HTR-8/SVneo (cell line): ENCODE data around the gene STPG4.

Source experiments
- DNase-seq: peaks from one replicate; pipeline ENCODE4 v3.0.0; 2011; ENCODE audit warnings: low spot score, mixed read lengths; ENCODE audit not compliant: insufficient read length
- FAIRE-seq: peaks from 2 replicates; lab custom pipeline; 2011; peaks lifted over from hg19 to GRCh38; lab: Jason Lieb, UNC

Gene STPG4

DNA sequence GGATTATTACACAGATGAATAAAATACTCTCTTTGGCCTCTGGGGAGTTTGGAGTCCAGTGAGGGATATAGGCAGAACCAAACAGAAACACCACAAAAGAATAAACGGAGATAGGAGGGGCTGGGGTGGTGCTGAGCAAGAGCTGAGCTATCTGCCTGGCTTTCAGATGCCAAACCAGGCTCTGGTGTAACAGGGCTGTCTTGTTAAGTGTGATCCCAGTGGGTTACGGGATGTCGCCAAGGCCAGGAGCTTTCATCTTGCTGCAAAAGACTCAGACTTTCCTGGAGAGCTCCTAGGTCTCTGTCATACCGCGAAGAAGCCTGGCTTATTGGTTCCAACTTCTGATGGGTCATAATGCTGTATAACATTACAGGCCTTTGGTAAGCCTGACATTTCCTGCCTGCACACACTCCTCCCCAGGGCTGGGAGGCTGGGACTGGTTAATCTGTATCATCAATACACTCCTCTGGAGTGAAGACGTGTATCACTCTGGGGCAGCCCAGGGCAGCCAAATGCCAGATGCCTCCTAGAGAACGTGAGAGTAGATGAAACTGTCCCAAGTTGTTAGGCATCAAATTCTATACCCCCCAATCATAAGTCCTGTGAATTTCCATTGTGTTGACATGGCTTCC, 60.5 kb downstream of the STPG4 start:
- DNase-seq, result no peak
- FAIRE-seq, result no peak

DNA sequence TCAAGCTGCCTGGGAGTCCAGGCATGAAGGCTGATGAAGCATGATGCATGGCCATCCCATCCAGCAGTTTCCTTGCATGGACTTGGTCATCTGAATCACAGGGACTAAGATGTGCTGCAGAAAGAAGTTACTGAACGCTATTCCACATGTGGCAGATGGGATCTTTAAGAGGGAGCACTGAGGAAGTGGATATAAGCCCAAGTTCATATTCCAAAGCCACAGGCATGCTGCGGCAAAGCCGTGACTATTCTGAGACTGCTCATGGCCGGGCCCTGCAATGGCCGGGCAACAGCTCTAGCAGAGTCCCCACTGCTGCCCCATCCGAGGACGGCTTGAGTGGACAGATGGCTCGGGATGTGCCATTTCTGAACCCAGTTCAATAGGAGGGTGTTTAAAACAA, 61.5 kb downstream of the STPG4 start:
- DNase-seq, result no peak

DNA sequence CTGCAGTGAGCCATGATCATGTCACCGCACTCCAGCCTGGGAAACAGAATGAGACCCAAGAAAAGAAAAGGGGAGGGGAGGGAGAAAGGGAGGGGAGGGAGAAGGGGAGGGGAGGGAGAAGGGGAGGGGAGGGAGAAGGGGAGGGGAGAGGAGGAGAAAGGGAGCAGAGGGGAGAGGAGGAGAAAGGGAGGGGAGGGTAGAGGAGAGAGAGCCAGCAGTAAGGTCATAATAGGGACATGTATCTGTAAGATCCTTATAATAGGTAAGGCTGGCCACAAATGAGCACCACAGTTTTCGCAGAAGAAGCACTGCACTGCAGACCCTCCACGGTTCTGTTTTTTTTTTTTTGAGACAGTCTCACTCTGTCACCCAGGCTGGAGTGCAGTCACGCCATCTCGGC, 62.6 kb downstream of the STPG4 start:
- no peak for FAIRE-seq

More for the DNA sequence above, 61.5 kb downstream of the STPG4 start:
- FAIRE-seq, result no peak

DNA sequence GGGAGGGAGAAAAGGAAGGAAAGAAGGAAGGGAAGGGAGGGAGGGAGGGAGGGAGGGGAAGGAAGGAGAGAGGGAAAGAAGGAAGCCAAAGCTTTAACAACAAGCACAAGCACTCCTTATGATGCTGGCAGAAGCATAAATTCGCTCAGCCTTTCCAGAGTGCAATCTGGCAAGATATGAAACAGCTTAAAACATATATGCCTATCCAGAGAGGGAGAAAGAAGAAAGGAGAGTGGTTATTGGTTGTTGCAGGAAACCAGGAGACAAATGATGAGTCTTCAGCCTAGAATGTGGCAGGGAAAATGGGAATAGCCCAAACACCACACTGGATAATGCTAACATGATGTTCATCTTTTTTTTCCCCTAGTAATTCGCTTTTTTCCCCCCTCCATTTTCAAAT, 64.0 kb downstream of the STPG4 start:
- FAIRE-seq (no peak), DNase-seq (no peak)

More for the DNA sequence above, 62.6 kb downstream of the STPG4 start:
- DNase-seq, result no peak

DNA sequence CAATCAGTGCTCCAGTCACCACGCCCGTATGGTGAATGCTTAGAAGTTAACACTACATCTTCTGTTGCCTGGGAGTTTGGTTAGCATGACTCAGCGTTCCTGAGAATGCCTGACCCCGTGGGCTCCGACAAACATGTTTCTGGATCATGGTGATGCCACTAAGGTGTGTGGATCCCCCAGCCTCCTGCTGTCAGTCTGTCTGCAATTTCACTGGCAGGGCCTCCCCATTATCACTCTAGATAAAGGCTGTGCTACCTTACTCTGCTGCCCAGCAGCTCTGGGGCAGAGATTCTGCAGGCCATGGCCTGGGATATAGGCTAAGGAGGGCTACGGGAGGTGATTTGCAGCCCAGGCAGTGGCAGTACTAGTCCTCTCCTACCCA, 66.0 kb downstream of the STPG4 start:
- DNase-seq (no peak), FAIRE-seq (no peak)

DNA sequence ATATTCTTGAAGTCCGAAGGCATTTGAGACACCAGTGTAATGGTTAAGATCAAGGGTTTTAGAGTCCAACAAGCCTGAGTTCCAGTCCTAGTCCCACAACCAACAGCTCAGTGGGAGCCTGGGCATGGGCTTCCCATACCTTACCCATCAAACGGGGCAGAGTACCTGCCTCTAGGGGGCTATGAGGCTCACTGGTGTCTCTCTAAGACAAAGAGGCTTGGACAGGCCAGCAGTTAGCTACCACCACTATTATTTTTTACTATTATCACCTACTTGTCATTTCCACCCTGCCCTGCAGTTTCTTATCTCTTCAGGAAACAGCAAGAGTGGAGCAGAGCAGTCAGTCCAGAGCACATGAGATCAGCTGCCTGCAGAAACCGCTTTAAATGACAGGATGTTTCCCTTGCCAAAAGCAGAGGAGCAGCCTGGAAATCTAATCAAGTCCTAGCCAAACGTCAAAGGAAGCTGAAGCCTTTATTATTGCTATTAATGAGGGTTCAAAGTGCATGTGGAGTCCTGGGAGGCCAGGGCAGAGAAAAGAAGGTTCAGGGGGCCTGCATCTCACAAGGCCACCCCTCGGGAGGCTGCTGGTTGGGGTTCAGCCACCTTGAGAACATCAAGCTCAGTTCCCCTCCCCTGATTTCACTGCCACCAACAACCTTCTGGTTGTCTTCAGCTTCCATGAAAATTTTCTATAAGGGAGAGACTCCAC, 66.6 kb downstream of the STPG4 start:
- DNase-seq, result no peak
- no peak for FAIRE-seq

DNA sequence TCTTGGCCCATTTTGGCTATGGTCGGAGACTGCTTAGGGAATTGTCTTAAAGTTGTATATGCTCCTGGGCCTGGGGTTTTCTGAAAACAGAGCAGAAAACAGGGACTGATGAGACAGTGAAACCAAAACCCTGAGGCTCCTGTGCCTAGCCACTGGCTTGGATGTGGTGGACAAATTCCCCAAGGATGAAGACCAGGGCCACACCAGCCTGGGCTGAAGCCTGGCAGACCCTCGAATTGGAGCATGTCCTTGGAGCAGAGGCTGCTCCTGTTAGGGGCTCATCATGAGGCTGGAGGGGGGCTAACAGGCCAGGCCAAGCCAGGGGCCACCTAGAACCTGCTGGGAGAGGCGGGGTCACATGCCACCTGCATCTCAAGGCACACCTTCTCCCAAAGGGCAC, 68.1 kb downstream of the STPG4 start:
- DNase-seq (no peak), FAIRE-seq (no peak)

DNA sequence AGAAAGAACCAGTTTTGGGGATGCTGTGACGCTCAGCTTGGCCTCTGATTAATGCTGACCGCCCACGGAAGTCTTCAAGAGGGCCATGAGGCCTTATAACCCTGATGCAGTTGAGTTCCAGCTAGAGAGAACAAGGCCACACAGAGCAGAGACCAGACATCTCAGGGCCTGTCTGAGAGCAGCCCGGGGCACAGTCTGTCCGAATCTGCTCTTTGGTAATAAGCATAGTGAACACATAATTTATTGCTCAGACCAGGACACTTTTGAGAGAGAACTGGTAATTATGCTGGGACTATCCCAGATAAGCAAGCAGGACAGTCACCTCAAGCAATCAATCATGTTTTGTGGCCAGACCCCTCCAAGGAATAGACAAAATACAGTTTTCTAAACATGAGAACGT, 68.5 kb downstream of the STPG4 start:
- FAIRE-seq (peak; percentile 20), DNase-seq (no peak)

DNA sequence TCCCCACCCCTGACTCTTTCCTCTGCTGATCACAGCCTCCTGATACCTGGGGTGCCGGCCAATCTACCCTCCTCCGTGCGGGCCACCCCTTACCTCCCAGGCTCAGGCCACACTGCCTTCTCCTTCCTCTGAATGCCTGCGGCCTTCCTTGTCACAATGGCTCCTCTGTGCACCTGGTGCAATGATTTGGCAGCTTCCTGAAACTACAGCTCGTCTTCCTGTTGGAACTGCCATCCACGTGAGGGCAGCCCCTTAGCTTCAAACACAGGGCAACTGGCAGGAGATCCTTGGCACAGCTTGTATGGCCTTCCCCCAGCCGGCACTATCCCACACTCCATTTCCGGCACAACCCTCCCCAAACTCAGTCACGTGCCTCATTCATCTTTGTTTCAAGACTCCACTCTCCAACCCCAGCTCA, 69.0 kb downstream of the STPG4 start:
- FAIRE-seq (no peak), DNase-seq (no peak)

DNA sequence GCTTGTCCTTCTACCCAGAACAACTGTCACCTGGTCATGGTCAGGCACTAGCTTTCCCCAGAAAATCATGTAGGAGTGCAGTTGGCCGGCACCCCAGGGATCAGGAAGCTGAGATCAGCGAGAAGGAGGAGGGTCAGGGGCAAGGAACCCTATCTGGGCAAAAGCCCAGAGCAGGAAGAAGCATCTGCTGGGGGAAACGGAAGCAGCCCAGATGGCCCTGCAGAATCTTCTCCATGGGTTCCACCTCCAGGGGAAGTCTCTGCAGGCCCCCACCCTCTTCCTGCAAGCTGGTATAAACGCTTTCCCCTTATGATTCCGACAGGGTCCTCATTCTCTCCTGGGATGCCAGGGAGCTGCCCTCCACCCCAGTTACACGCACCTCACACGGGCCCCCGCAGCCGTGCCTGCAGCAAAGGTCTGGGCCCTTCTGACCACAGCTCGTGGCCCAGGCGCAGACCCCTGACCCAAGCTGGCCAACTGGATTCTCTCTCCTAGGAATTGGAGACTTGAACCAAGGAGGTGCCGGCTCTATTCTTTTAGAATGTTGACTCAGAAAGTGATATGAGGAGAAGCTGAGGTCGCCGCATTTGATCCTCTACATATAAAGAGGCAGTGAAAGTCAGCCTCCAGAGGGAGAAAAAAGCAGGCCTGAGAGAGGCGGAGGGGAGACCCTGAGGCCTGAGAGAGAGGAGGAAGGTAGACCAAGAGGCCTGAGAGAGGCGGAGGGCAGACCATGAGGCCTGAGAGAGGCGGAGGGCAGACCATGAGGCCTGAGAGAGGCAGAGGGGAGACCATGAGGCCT, 71.0 kb downstream of the STPG4 start:
- DNase-seq (no peak), FAIRE-seq (no peak)

DNA sequence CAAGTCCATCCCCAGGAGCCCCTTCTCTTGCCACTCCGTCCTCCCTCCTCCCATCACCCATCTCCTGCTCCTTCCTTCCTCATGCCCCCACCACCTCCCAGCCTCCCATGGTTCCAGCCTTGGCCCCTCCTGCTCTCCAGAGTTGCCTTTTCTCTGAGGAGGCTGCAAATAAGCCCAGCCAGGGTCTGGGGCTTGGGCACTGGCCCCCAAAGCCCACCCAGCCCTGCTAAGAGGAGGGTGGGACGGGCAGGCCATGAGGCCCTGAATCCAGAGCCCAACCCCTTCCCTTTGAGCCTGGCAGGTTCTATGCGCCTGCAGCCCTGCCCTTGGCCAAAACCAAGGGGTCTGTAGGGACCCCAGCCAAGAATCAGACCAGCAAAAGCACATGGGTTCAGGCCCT, 71.6 kb downstream of the STPG4 start:
- DNase-seq (no peak), FAIRE-seq (no peak)

DNA sequence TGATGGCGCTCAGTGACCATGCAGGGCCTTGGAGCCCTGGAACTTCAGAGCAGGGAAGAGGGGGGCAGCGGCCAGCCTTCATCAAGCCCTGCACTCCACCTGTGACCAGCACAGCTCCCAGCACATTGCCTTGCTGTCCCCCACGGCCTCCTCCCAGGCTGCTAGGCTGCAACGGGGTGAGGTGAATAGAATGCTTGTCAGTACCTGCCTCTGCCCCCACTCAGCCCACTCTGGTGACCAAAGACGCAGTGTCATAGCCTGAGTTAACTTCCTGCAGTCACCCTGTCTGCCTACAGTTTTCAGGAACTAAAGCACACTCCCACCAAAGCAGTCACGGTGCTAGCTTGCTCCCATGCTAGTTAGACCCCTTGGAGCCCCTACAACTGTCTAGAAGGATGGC, 72.1 kb downstream of the STPG4 start:
- no peak for FAIRE-seq
- DNase-seq, result no peak

DNA sequence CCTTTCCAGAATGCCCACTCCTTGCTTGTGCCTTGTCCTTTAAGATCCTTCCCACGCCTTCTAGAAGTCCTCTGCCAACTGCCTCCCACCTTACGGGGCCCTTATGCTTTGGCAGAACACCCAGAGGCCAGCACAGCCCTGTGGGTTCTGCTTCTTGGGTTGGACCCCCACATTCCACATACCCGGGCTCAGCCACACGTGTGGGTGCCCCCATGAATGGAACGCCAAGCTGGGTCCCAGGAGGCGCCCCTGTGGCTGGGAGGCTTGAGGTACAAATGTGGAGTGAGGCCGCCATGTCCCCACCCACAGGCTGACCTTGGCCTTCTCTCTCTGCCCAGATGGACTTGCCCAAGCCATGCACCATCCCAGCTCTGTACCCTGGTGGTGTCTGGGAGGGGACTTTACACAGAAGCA, 74.2 kb downstream of the STPG4 start:
- FAIRE-seq, result no peak
- DNase-seq, result no peak

DNA sequence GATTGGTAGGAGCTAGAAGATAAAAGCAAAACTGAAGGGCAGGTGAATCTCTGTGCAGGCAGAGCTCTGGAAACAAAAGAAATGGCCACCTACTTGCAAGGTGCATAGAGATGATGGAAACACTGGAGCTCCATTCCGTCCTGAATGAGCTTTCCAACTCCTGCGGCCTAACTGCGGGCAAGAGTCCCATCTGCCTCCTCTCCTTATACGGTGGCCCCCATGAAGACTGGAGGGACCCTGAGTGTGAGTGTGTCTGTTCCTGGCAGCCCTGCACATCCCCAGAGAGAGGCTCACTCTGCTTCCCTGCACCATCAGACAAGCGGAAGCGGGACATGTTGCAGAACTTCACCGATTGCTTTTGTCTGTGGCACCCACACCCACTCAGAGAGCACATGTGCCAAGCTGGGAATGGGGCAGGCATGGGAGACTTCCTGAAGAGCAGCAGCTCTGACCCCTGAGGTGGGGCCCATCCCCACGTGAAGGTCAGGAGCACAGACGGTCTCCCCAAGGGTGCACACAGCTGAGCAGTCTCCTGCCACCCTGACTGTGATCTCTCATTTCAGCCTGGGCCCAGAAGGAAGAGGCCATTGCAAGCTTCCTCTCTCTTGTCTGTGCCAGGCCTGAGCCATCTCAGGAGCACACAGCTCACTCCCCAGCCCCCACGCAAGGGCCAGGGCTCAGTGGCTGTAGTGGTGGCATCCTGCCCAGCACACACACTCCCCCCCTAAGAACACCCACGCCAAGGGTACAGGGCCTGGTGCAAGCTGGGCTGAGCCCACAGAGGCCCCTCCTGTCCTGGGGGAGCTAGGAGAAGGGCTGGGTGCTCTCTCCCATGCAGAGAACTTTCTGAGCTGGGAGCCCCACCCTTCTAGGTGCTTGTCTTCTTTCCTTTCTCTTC, 75.3 kb downstream of the STPG4 start:
- FAIRE-seq, result no peak
- DNase-seq, result no peak

DNA sequence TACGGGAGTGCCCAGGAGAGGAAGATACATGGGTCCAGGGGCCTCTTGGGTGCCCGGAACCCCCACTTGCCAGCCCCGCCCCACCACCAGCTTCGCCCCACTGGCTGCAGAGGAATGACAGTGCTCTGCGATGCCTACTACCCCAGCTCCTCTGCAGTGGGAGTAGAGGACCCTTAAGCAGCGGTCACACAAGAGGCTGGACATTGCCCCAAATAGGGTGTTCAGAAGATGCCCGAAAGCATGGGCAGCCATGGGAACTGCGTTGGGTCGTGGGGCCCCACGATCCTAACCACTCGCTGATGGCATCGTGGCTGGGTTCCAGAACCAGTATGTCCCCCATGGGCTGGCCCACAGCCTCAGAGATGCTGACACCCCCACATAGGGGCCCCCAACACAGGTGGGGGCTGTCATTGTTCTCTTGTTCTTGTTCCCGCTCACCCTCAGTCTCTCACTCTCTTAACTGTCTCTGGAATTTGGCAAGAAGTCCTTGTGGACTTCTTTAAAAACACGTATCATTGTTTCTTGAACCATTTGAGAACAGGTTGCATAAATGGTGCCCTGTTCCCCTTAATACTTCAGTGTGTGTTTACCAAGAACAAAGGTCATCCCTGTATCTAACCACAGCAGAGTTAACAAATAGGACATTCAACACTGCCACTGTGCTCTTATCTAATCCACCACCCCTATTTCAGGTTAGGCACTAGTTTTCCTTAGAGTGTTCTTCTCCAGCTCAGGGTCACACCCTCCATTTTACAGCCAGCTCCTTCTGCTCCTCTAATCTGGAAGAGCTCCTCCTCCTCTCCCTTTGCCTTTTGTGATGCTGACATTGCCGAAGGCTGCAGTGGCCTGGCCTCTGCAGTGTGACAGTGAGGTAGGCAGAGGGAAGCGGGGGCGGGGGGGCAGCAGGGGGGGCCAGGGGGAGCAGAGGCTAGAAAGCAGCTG, 76.3 kb downstream of the STPG4 start:
- no peak for DNase-seq
- FAIRE-seq, result peak; percentile 36

DNA sequence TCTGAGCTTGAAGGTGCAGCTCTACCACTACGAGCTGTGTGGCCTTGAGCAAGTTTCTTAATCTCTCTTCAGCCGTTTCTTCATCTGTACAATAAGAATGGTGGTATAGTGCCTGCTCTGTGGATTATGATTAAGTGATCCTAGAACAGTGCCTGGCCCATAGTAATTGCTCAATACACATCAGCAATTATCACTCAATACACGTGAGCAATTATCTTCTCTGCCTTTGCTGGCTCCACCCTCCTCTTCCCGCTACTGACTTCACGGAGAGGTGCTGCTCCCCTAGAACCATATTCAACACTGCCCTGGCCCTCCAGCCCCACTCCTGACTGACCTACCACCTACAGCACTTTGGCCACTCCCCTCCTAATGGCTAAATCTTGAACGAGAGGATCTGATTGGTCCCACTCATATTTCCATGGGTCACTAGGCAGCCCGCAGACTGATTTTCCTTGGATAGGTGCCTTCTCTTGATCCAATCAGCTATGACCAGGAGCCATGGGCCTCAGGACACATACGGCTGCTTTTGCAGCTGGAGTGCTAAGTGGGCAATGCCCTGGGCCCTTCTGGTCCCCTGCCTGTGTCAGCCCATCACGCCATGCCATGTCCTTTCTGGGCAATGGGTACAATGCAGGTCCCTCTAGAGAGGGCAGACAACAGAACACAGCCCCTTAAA, 77.5 kb downstream of the STPG4 start:
- FAIRE-seq (no peak), DNase-seq (no peak)

DNA sequence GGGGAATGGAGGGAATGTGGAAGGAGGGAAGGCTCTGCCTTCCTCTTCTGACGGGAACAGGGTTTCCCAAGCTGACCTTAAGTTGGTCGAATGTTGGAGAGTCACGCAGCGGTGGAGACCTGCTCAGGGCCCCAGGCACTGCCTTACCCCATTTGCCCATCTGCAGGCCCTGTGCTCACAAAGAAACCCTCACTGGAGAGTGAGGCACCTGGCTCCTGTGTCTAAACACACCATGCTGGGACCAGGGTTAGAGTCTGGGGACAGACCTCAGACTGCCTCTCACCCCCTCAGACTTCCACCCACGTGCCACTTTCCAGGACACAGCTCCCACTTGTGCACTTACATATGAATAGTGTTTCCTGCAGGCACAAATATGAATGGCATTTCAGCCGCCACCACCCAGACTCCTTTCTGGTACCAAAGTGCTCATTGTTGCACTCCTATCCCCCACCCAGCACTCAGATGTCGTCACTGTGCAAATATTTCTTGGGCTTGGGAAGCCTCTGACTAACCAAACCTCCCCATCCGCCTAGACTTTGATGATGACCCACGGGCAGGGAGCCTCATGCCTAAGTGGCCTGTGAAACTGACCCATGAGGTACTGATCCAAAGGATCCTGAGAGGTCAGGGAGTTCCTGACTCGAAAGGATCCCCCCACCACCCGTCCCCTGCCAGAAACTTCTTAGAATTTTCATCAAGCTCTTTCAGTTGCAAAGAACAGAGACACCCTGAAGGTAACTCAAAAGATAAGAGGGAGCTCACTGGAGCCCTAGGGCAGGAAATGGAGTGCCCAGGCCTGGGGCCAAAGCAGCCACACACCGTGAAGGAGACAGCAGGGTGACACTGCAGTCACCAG, 78.3 kb downstream of the STPG4 start:
- DNase-seq, result peak; percentile 98
- FAIRE-seq, result peak; percentile 97

DNA sequence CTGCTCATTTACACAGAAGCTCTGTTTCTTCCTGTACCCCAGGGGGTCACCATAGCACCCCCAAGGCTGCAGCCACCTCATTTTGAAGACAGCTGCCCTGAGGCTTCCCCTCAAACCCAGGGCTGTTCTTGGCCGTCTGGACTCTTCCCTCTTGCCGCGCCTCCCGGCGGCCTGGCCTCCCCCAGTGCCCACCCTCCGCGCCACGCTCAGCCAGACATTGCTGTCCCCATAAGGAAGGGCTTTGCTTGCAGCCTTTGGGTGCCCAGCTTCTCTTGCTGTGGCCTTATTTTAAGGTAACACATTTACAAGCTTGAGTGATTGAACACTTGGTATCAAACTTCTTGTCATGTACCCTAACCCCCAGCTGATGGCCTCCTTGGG, 79.0 kb downstream of the STPG4 start:
- FAIRE-seq, result no peak
- no peak for DNase-seq
